HepG2 (cell line): ENCODE data around the gene TRPV2. TPM values are rescaled to one million over a fixed set of nuclear protein-coding genes. Genes with fewer than 3 reads are reported as not detected.
A peak's percentile ranks its signal among the peaks of the same experiment; 100 is the strongest.

Experiments
- ARID3A ChIP-seq: IDR thresholded peaks from 2 replicates; pipeline ENCODE4 v1.6.1; 2012; ENCODE audit warnings: low read depth, low read length, improper control_type of control experiment
- ELF1 ChIP-seq: sonication (generic); formaldehyde crosslinking; IDR thresholded peaks from 2 replicates; pipeline ENCODE4 v1.4.0; 2020; ENCODE audit warnings: missing genetic modification reagents
- HNF4G ChIP-seq, 2 experiments: sonication (generic) in 1 of 2; formaldehyde crosslinking in 1 of 2; IDR thresholded peaks; 2 replicates each; pipeline versions ENCODE4 v1.4.0 to v1.6.1; 2011 to 2020; ENCODE audit warnings: borderline replicate concordance in 2 of 2, low read depth in 2 of 2, mild to moderate bottlenecking in 2 of 2, low read length in 1 of 2, missing genetic modification reagents in 1 of 2, moderate library complexity in 1 of 2
- IKZF5 ChIP-seq: IDR thresholded peaks from 2 replicates; pipeline ENCODE4 v1.6.1; 2018; ENCODE audit warnings: missing genetic modification reagents, mild to moderate bottlenecking, missing compliant biosample characterization
- KDM4B ChIP-seq: sonication (generic); formaldehyde crosslinking; IDR thresholded peaks from 2 replicates; pipeline ENCODE4 v1.4.0; 2020; ENCODE audit warnings: missing genetic modification reagents
- MZF1 ChIP-seq: sonication (generic); formaldehyde crosslinking; IDR thresholded peaks from 2 replicates; pipeline ENCODE4 v1.8.1; 2023; ENCODE audit warnings: mild to moderate bottlenecking, missing genetic modification reagents, borderline replicate concordance
- NCOA1 ChIP-seq: sonication (generic); formaldehyde crosslinking; IDR thresholded peaks from 2 replicates; pipeline ENCODE4 v1.9.0; 2021; ENCODE audit warnings: missing genetic modification reagents
- NFATC3 ChIP-seq: sonication (generic); formaldehyde crosslinking; IDR thresholded peaks from 2 replicates; pipeline ENCODE4 v1.5.1; 2020; ENCODE audit warnings: mild to moderate bottlenecking, missing genetic modification reagents
- SP5 ChIP-seq: IDR thresholded peaks from 2 replicates; pipeline ENCODE4 v1.6.1; 2016; ENCODE audit warnings: low read depth, borderline replicate concordance
- TBX2 ChIP-seq: sonication (generic); formaldehyde crosslinking; IDR thresholded peaks from 2 replicates; pipeline ENCODE4 v1.5.0; 2020; ENCODE audit warnings: missing genetic modification reagents, mild to moderate bottlenecking, borderline replicate concordance
- TEAD3 ChIP-seq: optimal IDR thresholded peaks from 2 replicates; pipeline ENCODE3; 2016; ENCODE audit warnings: borderline replicate concordance
- THAP7 ChIP-seq: sonication (generic); formaldehyde crosslinking; IDR thresholded peaks from 2 replicates; pipeline ENCODE4 v1.8.1; 2023; ENCODE audit warnings: mild to moderate bottlenecking, missing genetic modification reagents
- UBTF ChIP-seq: sonication (generic); formaldehyde crosslinking; IDR thresholded peaks from 2 replicates; pipeline ENCODE4 v1.4.0; 2020; ENCODE audit warnings: mild to moderate bottlenecking, missing genetic modification reagents
- YEATS2 ChIP-seq: sonication (generic); formaldehyde crosslinking; IDR thresholded peaks from 2 replicates; pipeline ENCODE4 v1.4.0; 2020; ENCODE audit warnings: missing genetic modification reagents, borderline replicate concordance
- YEATS4 ChIP-seq: sonication (generic); formaldehyde crosslinking; IDR thresholded peaks from 2 replicates; pipeline ENCODE4 v1.4.0; 2020; ENCODE audit warnings: missing genetic modification reagents, borderline replicate concordance
- ZFP36 ChIP-seq: fragments of 150-350 bp; IDR thresholded peaks from 2 replicates; pipeline ENCODE4 v1.6.1; 2018; ENCODE audit warnings: borderline replicate concordance, low read length, low read depth; ENCODE audit not compliant: partially characterized antibody
- ZFP91 ChIP-seq: sonication (generic); formaldehyde crosslinking; IDR thresholded peaks from 2 replicates; pipeline ENCODE4 v1.9.0; 2022; ENCODE audit warnings: missing genetic modification reagents, mild to moderate bottlenecking, borderline replicate concordance
- ZNF124 ChIP-seq: sonication (generic); formaldehyde crosslinking; IDR thresholded peaks from 2 replicates; pipeline ENCODE4 v1.4.0; 2020; ENCODE audit warnings: missing genetic modification reagents
- ZNF17 ChIP-seq: sonication (generic); formaldehyde crosslinking; IDR thresholded peaks from 2 replicates; pipeline ENCODE4 v1.5.0; 2020; ENCODE audit warnings: mild to moderate bottlenecking, missing genetic modification reagents
- ZNF24 ChIP-seq: fragments of 450-650 bp; IDR thresholded peaks from 2 replicates; pipeline ENCODE4 v1.6.1; 2017; ENCODE audit warnings: antibody characterized with exemption, mild to moderate bottlenecking
- ZNF354B ChIP-seq: sonication (generic); formaldehyde crosslinking; IDR thresholded peaks from 2 replicates; pipeline ENCODE4 v1.8.0; 2022; ENCODE audit warnings: mild to moderate bottlenecking, missing genetic modification reagents
- polyA plus RNA-seq, 8 experiments: library from polyadenylated mRNA; depleted of rRNA in 3 of 8; stranded (reverse) in 7 of 8; unstranded in 1 of 8; fragments of >200 nt; fragmentation: Illumina TruSeq in 4 of 8; extraction: Trizol in 4 of 8; gene quantifications; 2 replicates each; pipeline versions ENCODE4 v1.2.1 to v1.2.3, GENCODE V29; 2011 to 2016; ENCODE audit warnings: low read depth in 4 of 8, missing spikeins in 1 of 8, mixed read lengths in 1 of 8; ENCODE audit not compliant: insufficient read depth in 1 of 8
- total RNA-seq, 5 experiments: library from RNA; depleted of rRNA; stranded (reverse); fragments of >200 nt; fragmentation: Illumina TruSeq; extraction: Trizol; gene quantifications; 2 replicates each; pipeline ENCODE4 v1.2.3, GENCODE V29; 2016; ENCODE audit warnings: low read depth in 1 of 5

Gene TRPV2
- total and polyA plus RNA-seq, 2 of the 13 experiments (the other 11 are each of a cell fraction or from before 2014, with no cell fraction given), result 13.6 to 21.3 TPM

- peak; percentile 75 for TF ChIP-seq ZFP91 (CRISPR knock-in tag)
- TF ChIP-seq ELF1 (CRISPR knock-in tag), result peak; percentile 55; the same call in 1 of the 2 replicates
- TF ChIP-seq UBTF (CRISPR knock-in tag), result no peak; the same call in 1 of the 2 replicates
- TF ChIP-seq YEATS2 (CRISPR knock-in tag), result peak; percentile 93; the same call in 1 of the 2 replicates
- no peak for TF ChIP-seq SP5 (CRISPR knock-in tag)
- peak; percentile 87 for TF ChIP-seq KDM4B (CRISPR knock-in tag)
- peak; percentile 64; the same call in 1 of the 2 replicates for TF ChIP-seq TBX2
- TF ChIP-seq IKZF5 (CRISPR knock-in tag), result peak; percentile 87
- TF ChIP-seq TEAD3, result peak; percentile 5
- TF ChIP-seq YEATS4, result peak; percentile 93
- no peak for TF ChIP-seq NCOA1 (CRISPR knock-in tag)
- no peak for TF ChIP-seq ZNF354B (CRISPR knock-in tag)
- no peak for TF ChIP-seq THAP7
- TF ChIP-seq NFATC3 (CRISPR knock-in tag), result no peak
- TF ChIP-seq ZNF17 (CRISPR knock-in tag), result no peak
- TF ChIP-seq MZF1 (CRISPR knock-in tag), result no peak
- no peak; the same call in none of the 2 replicates for TF ChIP-seq ZNF124
- TF ChIP-seq ZFP36, result no peak
- TF ChIP-seq ZNF24, result peak; percentile 73; the same call in 1 of the 2 replicates
- no peak for TF ChIP-seq HNF4G (IDR thresholded peaks at IDR 0.05; ENCODE audit: borderline replicate concordance, low read depth, low read length)
- TF ChIP-seq HNF4G (CRISPR knock-in tag; IDR thresholded peaks at IDR 0.05; ENCODE audit: borderline replicate concordance, low read depth), result no peak
- peak; percentile 87 for TF ChIP-seq ARID3A
Observed at GRCh38 chr17:16380640-16381495, 34.5 kb upstream of the TRPV2 start, which contains the start of gene UBB (continued).
